Kidney (tissue), 14 donors: ENCODE data around the gene ANKRD11. TPM values are rescaled to one million over a fixed set of nuclear protein-coding genes. Genes with fewer than 3 reads are reported as not detected.

Experiments used
- DNase-seq, 5 donors: peaks; one replicate each; pipeline ENCODE4 v3.0.0-alpha.2; 2013 to 2020
- FAIRE-seq: peaks from 2 replicates; lab custom pipeline; 2012; peaks lifted over from hg19 to GRCh38; lab: Jason Lieb, UNC
- H3K27ac ChIP-seq, 2 donors: one replicate each; pipeline ENCODE4 v1.7.0; 2013; ENCODE audit warnings: low read depth in 2 of 2, low read length in 2 of 2, inconsistent platforms in 1 of 2
- H3K27me3 ChIP-seq: one replicate; pipeline ENCODE4 v1.7.1; 2013; ENCODE audit warnings: low read length, inconsistent platforms; ENCODE audit not compliant: control insufficient read depth, insufficient read depth
- H3K36me3 ChIP-seq, 3 donors: one replicate each; pipeline versions ENCODE4 v1.7.0 to v1.7.1; 2013; ENCODE audit warnings: low read length in 3 of 3, control low read depth in 1 of 3, inconsistent platforms in 1 of 3; ENCODE audit not compliant: insufficient read depth in 3 of 3, control insufficient read depth in 2 of 3
- H3K4me1 ChIP-seq, 3 donors: one replicate each; pipeline versions ENCODE4 v1.7.0 to v1.7.1; 2013; ENCODE audit warnings: low read length in 3 of 3, inconsistent platforms in 1 of 3, low read depth in 1 of 3; ENCODE audit not compliant: control insufficient read depth in 2 of 3, insufficient read depth in 2 of 3
- H3K4me3 ChIP-seq, 3 donors: one replicate each; pipeline versions ENCODE4 v1.7.0 to v1.8.1; 2013; ENCODE audit warnings: low read length in 3 of 3, control low read depth in 1 of 3, inconsistent platforms in 1 of 3
- H3K9ac ChIP-seq, 3 donors: one replicate each; pipeline versions ENCODE4 v1.7.0 to v1.7.1; 2013; ENCODE audit warnings: low read length in 3 of 3, control low read depth in 1 of 3, inconsistent platforms in 1 of 3
- H3K9me3 ChIP-seq, 3 donors: one replicate each; pipeline versions ENCODE4 v1.7.0 to v1.7.1; 2013; ENCODE audit warnings: low read length in 3 of 3, control low read depth in 1 of 3, inconsistent platforms in 1 of 3; ENCODE audit not compliant: control insufficient read depth in 2 of 3, insufficient read depth in 1 of 3
- intact Hi-C: fragments of 100-400 bp; cut with DNase I; formaldehyde crosslinking; loops from one replicate; pipeline ENCODE4 v1.11.1; 2022
- polyA plus RNA-seq: library from polyadenylated mRNA; stranded (reverse); fragments of 350-450 nt; fragmentation: Illumina TruSeq; extraction: RNeasy Lipid Tissue Mini Kit (QIAGEN cat#74804); gene quantifications from one replicate; pipeline ENCODE4 v1.2.3, GENCODE V29; 2014; ENCODE audit warnings: low read depth, low replicate concordance; ENCODE audit not compliant: insufficient read depth
- total RNA-seq: library from RNA; stranded (reverse); fragmentation: NEBNext Ultra II Directional; extraction: Animal tissue kit (Norgen Biotek cat#: 25700); gene quantifications from one replicate; pipeline ENCODE4 v1.2.1, GENCODE V29; 2021
- TF ChIP-seq, protein P1 (sequence below): IDR thresholded peaks from 3 replicates; pipeline ENCODE4 v1.5.1; 2012; ENCODE audit warnings: mild to moderate bottlenecking, moderate library complexity, borderline replicate concordance; ENCODE audit not compliant: insufficient read depth; ENCODE audit errors: extremely low read depth
- donor health status: control.
- donor health status: control.
- donor health status: control.
- donor health status: control.
- donor health status: control.
- donor health status: DM: yes; HTN: yes; CAD: no.
- donor health status: Normal renal cell carcinoma (clear cell type).

ANKRD11 gene
- total and polyA plus RNA-seq, 2 donors from 2014 or later = 36.2 to 154 TPM

DNA sequence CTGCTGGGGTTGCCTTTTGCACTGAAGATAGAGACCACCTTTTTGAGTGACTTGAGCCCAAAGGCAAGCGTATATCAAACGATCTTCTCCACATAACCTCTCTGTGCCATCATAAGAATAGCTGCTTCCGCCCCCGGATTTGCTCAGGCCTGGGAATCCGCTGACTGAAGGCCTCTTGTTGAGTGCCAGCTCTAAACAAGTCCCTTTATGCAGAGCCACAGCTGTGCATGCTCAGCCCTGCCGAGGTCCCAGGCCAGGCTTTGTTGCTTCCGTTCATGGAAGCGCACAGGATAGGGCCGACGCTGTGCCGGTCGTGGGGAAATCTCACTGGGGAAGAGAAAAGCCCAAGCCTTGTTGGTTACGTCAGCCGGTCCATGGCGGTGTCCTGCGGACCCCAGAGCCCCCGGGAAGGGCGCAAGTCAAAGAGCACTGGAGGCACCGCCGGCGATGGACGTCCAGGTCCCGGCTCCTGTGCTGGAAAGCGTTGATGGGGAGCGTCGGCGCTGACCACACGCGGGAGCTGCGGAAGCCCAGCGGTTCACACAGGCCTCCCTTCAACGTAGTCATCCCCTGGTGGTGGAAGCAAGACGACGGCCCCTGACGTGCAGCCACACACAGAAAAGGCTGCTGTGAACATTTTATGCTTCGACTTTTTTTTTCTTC is 46.7 kb upstream of the ANKRD11 start:
- TF ChIP-seq, protein P1, sequence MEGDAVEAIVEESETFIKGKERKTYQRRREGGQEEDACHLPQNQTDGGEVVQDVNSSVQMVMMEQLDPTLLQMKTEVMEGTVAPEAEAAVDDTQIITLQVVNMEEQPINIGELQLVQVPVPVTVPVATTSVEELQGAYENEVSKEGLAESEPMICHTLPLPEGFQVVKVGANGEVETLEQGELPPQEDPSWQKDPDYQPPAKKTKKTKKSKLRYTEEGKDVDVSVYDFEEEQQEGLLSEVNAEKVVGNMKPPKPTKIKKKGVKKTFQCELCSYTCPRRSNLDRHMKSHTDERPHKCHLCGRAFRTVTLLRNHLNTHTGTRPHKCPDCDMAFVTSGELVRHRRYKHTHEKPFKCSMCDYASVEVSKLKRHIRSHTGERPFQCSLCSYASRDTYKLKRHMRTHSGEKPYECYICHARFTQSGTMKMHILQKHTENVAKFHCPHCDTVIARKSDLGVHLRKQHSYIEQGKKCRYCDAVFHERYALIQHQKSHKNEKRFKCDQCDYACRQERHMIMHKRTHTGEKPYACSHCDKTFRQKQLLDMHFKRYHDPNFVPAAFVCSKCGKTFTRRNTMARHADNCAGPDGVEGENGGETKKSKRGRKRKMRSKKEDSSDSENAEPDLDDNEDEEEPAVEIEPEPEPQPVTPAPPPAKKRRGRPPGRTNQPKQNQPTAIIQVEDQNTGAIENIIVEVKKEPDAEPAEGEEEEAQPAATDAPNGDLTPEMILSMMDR = no peak
- Histone ChIP-seq H3K4me3 (no peak overlapping the region), H3K4me1 (peaks cover 0 to 7% (median 0%) of the 10 kb centered on the region in 3 donors), H3K9ac (no peak overlapping the region), H3K36me3 (peaks cover 3 to 33% (median 24%) of the 10 kb centered on the region in 3 donors), H3K27ac (no peak overlapping the region), H3K27me3 (no peaks in the 10 kb centered on the region), H3K9me3 (no peaks in the 10 kb centered on the region)
- FAIRE-seq (no peak), DNase-seq (no peak)
- intact Hi-C loops = no loop called here

DNA sequence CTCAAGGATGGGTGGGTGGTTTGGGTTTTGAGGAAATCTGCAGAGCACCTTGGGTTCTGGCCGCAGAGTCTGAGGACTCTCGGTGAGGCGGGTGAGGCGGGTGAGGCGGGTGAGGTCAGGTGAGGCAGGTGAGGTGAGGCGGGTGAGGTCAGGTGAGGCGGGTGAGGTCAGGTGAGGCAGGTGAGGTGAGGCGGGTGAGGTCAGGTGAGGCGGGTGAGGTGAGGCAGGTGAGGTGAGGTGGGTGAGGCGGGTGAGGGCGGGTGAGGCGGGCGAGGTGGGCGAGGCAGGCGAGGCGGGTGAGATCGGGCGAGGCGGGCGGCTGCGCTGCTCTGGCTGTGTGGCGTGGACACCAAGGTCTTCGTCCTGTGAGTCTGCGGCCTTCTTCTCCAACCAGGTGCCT is 46.0 kb upstream of the ANKRD11 start:
- no peak overlapping the region for H3K4me3 ChIP-seq
- TF ChIP-seq, protein P1 = no peak
- no peaks in the 10 kb centered on the region for H3K9me3 ChIP-seq
- DNase-seq = no peak
- H3K27ac ChIP-seq = no peak overlapping the region
- peaks cover 0 to 7% (median 0%) of the 10 kb centered on the region in 3 donors for H3K4me1 ChIP-seq
- intact Hi-C loops = no loop called here
- no peaks in the 10 kb centered on the region for H3K27me3 ChIP-seq
- H3K36me3 ChIP-seq = peaks cover 3 to 33% (median 24%) of the 10 kb centered on the region in 3 donors
- no peak overlapping the region for H3K9ac ChIP-seq
- no peak for FAIRE-seq

DNA sequence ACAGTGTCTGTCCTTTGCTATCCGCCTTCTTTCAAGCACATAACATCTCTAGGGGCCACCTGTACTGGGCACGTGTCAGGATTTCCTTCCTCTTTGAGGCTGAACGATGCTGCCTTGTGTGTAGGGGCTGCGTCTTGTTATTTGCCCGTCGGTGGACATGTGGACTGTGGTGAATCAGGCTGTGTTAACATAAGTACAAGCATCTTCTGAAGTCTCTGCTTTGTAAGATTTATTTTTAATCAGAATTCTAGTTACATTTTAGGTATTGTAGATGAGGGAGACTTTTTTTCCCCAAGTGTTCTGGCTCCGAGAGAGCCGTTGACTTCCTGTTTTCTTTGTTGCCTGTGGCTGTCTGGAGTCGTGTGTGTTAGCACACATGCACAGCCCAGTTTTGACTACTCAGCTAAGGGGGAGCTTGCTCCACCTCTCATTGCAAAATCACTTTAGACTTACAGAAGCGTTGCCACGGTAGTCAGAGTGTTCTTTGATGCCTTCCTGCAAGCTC is 43.9 kb upstream of the ANKRD11 start:
- intact Hi-C loops = no loop called here
- TF ChIP-seq, protein P1 = no peak
- Histone ChIP-seq H3K4me3 (no peak overlapping the region), H3K27ac (no peak overlapping the region), H3K4me1 (peaks cover 0 to 7% (median 0%) of the 10 kb centered on the region in 3 donors), H3K9me3 (no peaks in the 10 kb centered on the region), H3K27me3 (no peaks in the 10 kb centered on the region), H3K36me3 (peaks cover 3 to 46% (median 31%) of the 10 kb centered on the region in 3 donors), H3K9ac (no peak overlapping the region)
- DNase-seq (no peak), FAIRE-seq (no peak)
